Neural cell (in vitro differentiated cells): ENCODE measurements around the gene CABP7. TPM values are rescaled to one million over a fixed set of nuclear protein-coding genes. Genes with fewer than 3 reads are reported as not detected.
A peak's percentile ranks its signal among the peaks of the same experiment; 100 is the strongest.

Source experiments
- H2AFZ ChIP-seq: fragments of 200-600, 300-800 bp; sonication (generic), shearing (Covaris generic); 2 replicates; pipeline ENCODE4 v1.6.0; 2014; ENCODE audit warnings: low read depth, mild to moderate bottlenecking, antibody characterized with exemption, low read length, moderate library complexity
- H3F3A ChIP-seq: fragments of 200-600 bp; shearing (Covaris generic); 2 replicates; pipeline ENCODE4 v1.6.1; 2016; ENCODE audit warnings: mild to moderate bottlenecking, moderate library complexity, mixed read lengths, antibody characterized with exemption, low read length; ENCODE audit not compliant: insufficient read depth, poor library complexity, severe bottlenecking
- H3K27ac ChIP-seq: fragments of 200-600, 300-800 bp; sonication (generic), shearing (Covaris generic); 2 replicates; pipeline ENCODE4 v1.5.1; 2014; ENCODE audit warnings: mild to moderate bottlenecking, low read length, moderate library complexity
- H3K27me3 ChIP-seq: fragments of 300-800, 200-600 bp; sonication (generic), shearing (Covaris generic); 2 replicates; pipeline ENCODE4 v1.6.0; 2014; ENCODE audit warnings: mild to moderate bottlenecking, low read depth, low read length, moderate library complexity; ENCODE audit not compliant: insufficient read depth
- H3K36me3 ChIP-seq: fragments of 300-800, 200-600 bp; sonication (generic), shearing (Covaris generic); 2 replicates; pipeline ENCODE4 v1.5.1; 2014; ENCODE audit warnings: mild to moderate bottlenecking, antibody characterized with exemption, low read length, moderate library complexity; ENCODE audit not compliant: insufficient read depth
- H3K4me2 ChIP-seq: fragments of 300-800, 200-600 bp; sonication (generic), shearing (Covaris generic); 2 replicates; pipeline ENCODE4 v1.6.0; 2014; ENCODE audit warnings: mild to moderate bottlenecking, low read length
- H3K4me3 ChIP-seq: fragments of 300-800, 200-600 bp; sonication (generic), shearing (Covaris generic); 2 replicates; pipeline ENCODE4 v1.5.1; 2014; ENCODE audit warnings: mild to moderate bottlenecking, low read length, moderate library complexity
- H3K79me2 ChIP-seq: fragments of 200-600 bp; shearing (Covaris generic); replicated peaks from 2 replicates; pipeline ENCODE4 v1.6.0; 2014; ENCODE audit warnings: mild to moderate bottlenecking, low read length, moderate library complexity; ENCODE audit not compliant: insufficient read depth
- H3K9ac ChIP-seq: fragments of 300-800, 200-600 bp; sonication (generic), shearing (Covaris generic); 2 replicates; pipeline ENCODE4 v1.6.1; 2016; ENCODE audit warnings: mild to moderate bottlenecking, low read length, mixed read lengths
- H3K9me2 ChIP-seq: fragments of 200-600 bp; shearing (Covaris generic); 2 replicates; pipeline ENCODE4 v1.6.1; 2016; ENCODE audit warnings: mild to moderate bottlenecking, low read length, mixed read lengths; ENCODE audit not compliant: insufficient read depth
- H3K9me3 ChIP-seq: fragments of 200-600, 300-800 bp; sonication (generic), shearing (Covaris generic); 2 replicates; pipeline ENCODE4 v1.6.1; 2016; ENCODE audit warnings: mild to moderate bottlenecking, mixed run types, low read length, moderate library complexity, mixed read lengths
- H4K20me1 ChIP-seq: fragments of 200-600 bp; shearing (Covaris generic); 2 replicates; pipeline ENCODE4 v1.6.1; 2016; ENCODE audit warnings: mild to moderate bottlenecking, mixed run types; ENCODE audit not compliant: insufficient read depth
- EP300 ChIP-seq: fragments of 450-650 bp; conservative IDR thresholded peaks from 2 replicates; pipeline ENCODE4 v1.6.1; 2014; ENCODE audit warnings: antibody characterized with exemption, mild to moderate bottlenecking, moderate library complexity; ENCODE audit not compliant: poor library complexity, severe bottlenecking
- EZH2 ChIP-seq: fragments of 200-600, 300-800 bp; shearing (Covaris generic), sonication (generic); IDR thresholded peaks from 2 replicates; pipeline ENCODE4 v1.6.1; 2014; ENCODE audit warnings: antibody characterized with exemption, low read length, borderline replicate concordance, mild to moderate bottlenecking; ENCODE audit not compliant: insufficient read depth, poor library complexity, severe bottlenecking
- MXI1 ChIP-seq: fragments of 450-650 bp; conservative IDR thresholded peaks from 2 replicates; pipeline ENCODE4 v1.6.1; 2014; ENCODE audit warnings: antibody characterized with exemption, mild to moderate bottlenecking; ENCODE audit not compliant: poor library complexity, severe bottlenecking
- POLR2AphosphoS5 ChIP-seq: IDR thresholded peaks from 2 replicates; pipeline ENCODE4 v1.6.1; 2012
- RAD21 ChIP-seq: fragments of 450-650 bp; conservative IDR thresholded peaks from 2 replicates; pipeline ENCODE4 v1.6.1; 2014; ENCODE audit warnings: antibody characterized with exemption, mild to moderate bottlenecking, moderate library complexity
- SMC3 ChIP-seq: fragments of 450-650 bp; conservative IDR thresholded peaks from 2 replicates; pipeline ENCODE4 v1.6.1; 2014; ENCODE audit warnings: antibody characterized with exemption, mild to moderate bottlenecking, moderate library complexity; ENCODE audit not compliant: poor library complexity
- TAF1 ChIP-seq: IDR thresholded peaks from 2 replicates; pipeline ENCODE4 v1.6.1; 2012; ENCODE audit warnings: low read depth
- polyA plus RNA-seq: library from polyadenylated mRNA; depleted of rRNA; stranded (reverse); fragments of >200 nt; gene quantifications from 2 replicates; pipeline ENCODE4 v1.2.3, GENCODE V29; 2014
- TF ChIP-seq, protein P1 (sequence below): fragments of 450-650 bp; IDR thresholded peaks from 2 replicates; pipeline ENCODE4 v1.5.1; 2014; ENCODE audit warnings: antibody characterized with exemption, mild to moderate bottlenecking, moderate library complexity; ENCODE audit not compliant: poor library complexity, severe bottlenecking
- TF ChIP-seq, protein P2 (sequence below): IDR thresholded peaks from 2 replicates; pipeline ENCODE4 v1.6.1; 2012; ENCODE audit warnings: borderline replicate concordance

The CABP7 gene
- polyA plus RNA-seq, 1 donor from 2014 or later = 0.67 TPM

GRCh38 chr22:29766632-29767170, 46.9 kb downstream of the CABP7 start, which contains the start of gene ZMAT5:
Gene ZMAT5, minus strand, starts transcription at chr22:29767007. Its CDS starts 18,463 bp downstream, at chr22:29748544.
- Histone ChIP-seq H4K20me1 (no peaks in the 10 kb centered on the region), H3K79me2 (peaks cover 16% of the 10 kb centered on the region), H3K27me3 (no peaks in the 10 kb centered on the region), H3K4me3 (peak within 1 kb of the TSS; percentile 88), H3F3A (no peaks in the 10 kb centered on the region), H3K9me3 (no peaks in the 10 kb centered on the region), H3K9me2 (no peaks in the 10 kb centered on the region), H3K9ac (peak within 1 kb of the TSS; percentile 89), H3K4me2 (peak within 1 kb of the TSS; percentile 95), H3K36me3 (no peaks in the 10 kb centered on the region), H3K27ac (peak within 1 kb of the TSS; percentile 81), H2AFZ (peak within 1 kb of the TSS; percentile 78)
- TF ChIP-seq RAD21 = peak; percentile 49
- TF ChIP-seq, protein P1, sequence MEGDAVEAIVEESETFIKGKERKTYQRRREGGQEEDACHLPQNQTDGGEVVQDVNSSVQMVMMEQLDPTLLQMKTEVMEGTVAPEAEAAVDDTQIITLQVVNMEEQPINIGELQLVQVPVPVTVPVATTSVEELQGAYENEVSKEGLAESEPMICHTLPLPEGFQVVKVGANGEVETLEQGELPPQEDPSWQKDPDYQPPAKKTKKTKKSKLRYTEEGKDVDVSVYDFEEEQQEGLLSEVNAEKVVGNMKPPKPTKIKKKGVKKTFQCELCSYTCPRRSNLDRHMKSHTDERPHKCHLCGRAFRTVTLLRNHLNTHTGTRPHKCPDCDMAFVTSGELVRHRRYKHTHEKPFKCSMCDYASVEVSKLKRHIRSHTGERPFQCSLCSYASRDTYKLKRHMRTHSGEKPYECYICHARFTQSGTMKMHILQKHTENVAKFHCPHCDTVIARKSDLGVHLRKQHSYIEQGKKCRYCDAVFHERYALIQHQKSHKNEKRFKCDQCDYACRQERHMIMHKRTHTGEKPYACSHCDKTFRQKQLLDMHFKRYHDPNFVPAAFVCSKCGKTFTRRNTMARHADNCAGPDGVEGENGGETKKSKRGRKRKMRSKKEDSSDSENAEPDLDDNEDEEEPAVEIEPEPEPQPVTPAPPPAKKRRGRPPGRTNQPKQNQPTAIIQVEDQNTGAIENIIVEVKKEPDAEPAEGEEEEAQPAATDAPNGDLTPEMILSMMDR = no peak
- TF ChIP-seq POLR2AphosphoS5 = peak; percentile 66
- TF ChIP-seq EZH2 = no peak
- peak; percentile 61 for TF ChIP-seq SMC3
- TF ChIP-seq, protein P2, sequence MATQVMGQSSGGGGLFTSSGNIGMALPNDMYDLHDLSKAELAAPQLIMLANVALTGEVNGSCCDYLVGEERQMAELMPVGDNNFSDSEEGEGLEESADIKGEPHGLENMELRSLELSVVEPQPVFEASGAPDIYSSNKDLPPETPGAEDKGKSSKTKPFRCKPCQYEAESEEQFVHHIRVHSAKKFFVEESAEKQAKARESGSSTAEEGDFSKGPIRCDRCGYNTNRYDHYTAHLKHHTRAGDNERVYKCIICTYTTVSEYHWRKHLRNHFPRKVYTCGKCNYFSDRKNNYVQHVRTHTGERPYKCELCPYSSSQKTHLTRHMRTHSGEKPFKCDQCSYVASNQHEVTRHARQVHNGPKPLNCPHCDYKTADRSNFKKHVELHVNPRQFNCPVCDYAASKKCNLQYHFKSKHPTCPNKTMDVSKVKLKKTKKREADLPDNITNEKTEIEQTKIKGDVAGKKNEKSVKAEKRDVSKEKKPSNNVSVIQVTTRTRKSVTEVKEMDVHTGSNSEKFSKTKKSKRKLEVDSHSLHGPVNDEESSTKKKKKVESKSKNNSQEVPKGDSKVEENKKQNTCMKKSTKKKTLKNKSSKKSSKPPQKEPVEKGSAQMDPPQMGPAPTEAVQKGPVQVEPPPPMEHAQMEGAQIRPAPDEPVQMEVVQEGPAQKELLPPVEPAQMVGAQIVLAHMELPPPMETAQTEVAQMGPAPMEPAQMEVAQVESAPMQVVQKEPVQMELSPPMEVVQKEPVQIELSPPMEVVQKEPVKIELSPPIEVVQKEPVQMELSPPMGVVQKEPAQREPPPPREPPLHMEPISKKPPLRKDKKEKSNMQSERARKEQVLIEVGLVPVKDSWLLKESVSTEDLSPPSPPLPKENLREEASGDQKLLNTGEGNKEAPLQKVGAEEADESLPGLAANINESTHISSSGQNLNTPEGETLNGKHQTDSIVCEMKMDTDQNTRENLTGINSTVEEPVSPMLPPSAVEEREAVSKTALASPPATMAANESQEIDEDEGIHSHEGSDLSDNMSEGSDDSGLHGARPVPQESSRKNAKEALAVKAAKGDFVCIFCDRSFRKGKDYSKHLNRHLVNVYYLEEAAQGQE = peak; percentile 74
- TF ChIP-seq TAF1 = no peak
- peak; percentile 16 for TF ChIP-seq MXI1
- TF ChIP-seq EP300 = peak; percentile 8

GRCh38 chr22:29767171-29768051, 47.6 kb downstream of the CABP7 start, which contains the start of gene UQCR10:
Gene UQCR10, plus strand, starts transcription at chr22:29767369. Its CDS starts 30 bp downstream, at chr22:29767399.
- H3K9me3 ChIP-seq = no peaks in the 10 kb centered on the region
- peaks cover 16% of the 10 kb centered on the region for H3K79me2 ChIP-seq
- TF ChIP-seq, protein P2 = peak; percentile 73
- TF ChIP-seq MXI1 (peak; percentile 56), SMC3 (peak; percentile 42), TAF1 (peak; percentile 90), POLR2AphosphoS5 (peak; percentile 96), RAD21 (peak; percentile 25), EZH2 (no peak), EP300 (peak; percentile 15)
- TF ChIP-seq, protein P1 = no peak
- no peaks in the 10 kb centered on the region for H3K27me3 ChIP-seq
- H2AFZ ChIP-seq = peak within 1 kb of the TSS; percentile 78
- H3K9ac ChIP-seq = peak within 1 kb of the TSS; percentile 89
- H4K20me1 ChIP-seq = no peaks in the 10 kb centered on the region
- H3K4me3 ChIP-seq = peak within 1 kb of the TSS; percentile 88
- no peaks in the 10 kb centered on the region for H3K9me2 ChIP-seq
- no peaks in the 10 kb centered on the region for H3F3A ChIP-seq
- H3K36me3 ChIP-seq = no peaks in the 10 kb centered on the region
- H3K27ac ChIP-seq = peak within 1 kb of the TSS; percentile 81
- peak within 1 kb of the TSS; percentile 95 for H3K4me2 ChIP-seq
